Measurements from ENCODE around the gene RAPGEF6. TPM values are rescaled to one million over a fixed set of nuclear protein-coding genes. Genes with fewer than 3 reads are reported as not detected.

Gene RAPGEF6
- total RNA-seq, 1 experiment from 2014 or later = 9.7 TPM

DNA sequence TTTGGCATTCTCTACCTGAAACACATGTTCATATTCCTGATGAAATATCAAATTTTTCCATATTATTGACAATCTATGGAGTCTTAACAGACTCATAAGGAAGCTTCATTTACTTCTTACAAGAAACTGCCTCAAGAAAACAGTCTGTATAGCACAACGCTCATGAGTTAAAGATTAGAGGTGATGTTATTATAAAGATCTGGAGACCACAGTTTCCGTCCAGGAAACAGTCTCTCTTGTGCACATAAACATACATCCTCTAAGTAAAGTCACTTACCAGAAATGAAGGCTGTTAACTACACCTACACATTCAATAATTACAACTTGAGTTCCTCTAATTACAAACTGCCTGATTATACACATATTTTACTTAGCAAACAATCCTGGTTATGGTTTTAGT lies 86.9 kb downstream of the RAPGEF6 start:
- ATAC-seq = no peak
- H3K36me3 ChIP-seq (ENCODE audit: low read depth, low read length) = no peaks in the 10 kb centered on the region
- H4K20me1 ChIP-seq (ENCODE audit: low read length) = no peaks in the 10 kb centered on the region
- H3K9me3 ChIP-seq (ENCODE audit: low read length) = no peaks in the 10 kb centered on the region
- H3K27me3 ChIP-seq (ENCODE audit: low read length) = no peaks in the 10 kb centered on the region
- H3K9ac ChIP-seq (ENCODE audit: low read length) = no peak overlapping the region
- H3K4me3 ChIP-seq (ENCODE audit: low read length) = no peak overlapping the region
- no peaks in the 10 kb centered on the region for H3K79me2 ChIP-seq (ENCODE audit: low read length)
- H3K4me1 ChIP-seq (ENCODE audit: insufficient read depth, low read length) = no peaks in the 10 kb centered on the region
- no peak overlapping the region for H3K4me2 ChIP-seq (ENCODE audit: low read length)
- no peak overlapping the region for H2AFZ ChIP-seq (ENCODE audit: low read length)
- H3F3A ChIP-seq (ENCODE audit: low read length, unreplicated experiment) = no peaks in the 10 kb centered on the region
- CTCF ChIA-PET = no interaction called here
- no peak overlapping the region for H3K27ac ChIP-seq (ENCODE audit: low read length)
- no peak for DNase-seq
- H3K9me2 ChIP-seq (replicated peaks; ENCODE audit: low read length) = no peaks in the 10 kb centered on the region
- intact Hi-C loops (cut with micrococcal nuclease) = no loop called here
- no TSS peak for BruUV-seq (replicated peaks)
- TF ChIP-seq, protein P1, sequence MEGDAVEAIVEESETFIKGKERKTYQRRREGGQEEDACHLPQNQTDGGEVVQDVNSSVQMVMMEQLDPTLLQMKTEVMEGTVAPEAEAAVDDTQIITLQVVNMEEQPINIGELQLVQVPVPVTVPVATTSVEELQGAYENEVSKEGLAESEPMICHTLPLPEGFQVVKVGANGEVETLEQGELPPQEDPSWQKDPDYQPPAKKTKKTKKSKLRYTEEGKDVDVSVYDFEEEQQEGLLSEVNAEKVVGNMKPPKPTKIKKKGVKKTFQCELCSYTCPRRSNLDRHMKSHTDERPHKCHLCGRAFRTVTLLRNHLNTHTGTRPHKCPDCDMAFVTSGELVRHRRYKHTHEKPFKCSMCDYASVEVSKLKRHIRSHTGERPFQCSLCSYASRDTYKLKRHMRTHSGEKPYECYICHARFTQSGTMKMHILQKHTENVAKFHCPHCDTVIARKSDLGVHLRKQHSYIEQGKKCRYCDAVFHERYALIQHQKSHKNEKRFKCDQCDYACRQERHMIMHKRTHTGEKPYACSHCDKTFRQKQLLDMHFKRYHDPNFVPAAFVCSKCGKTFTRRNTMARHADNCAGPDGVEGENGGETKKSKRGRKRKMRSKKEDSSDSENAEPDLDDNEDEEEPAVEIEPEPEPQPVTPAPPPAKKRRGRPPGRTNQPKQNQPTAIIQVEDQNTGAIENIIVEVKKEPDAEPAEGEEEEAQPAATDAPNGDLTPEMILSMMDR (conservative IDR thresholded peaks at IDR 0.05; ENCODE audit: low read depth, low read length) = no peak
- TF ChIP-seq EZH2phosphoT487 (IDR thresholded peaks at IDR 0.05; ENCODE audit: borderline replicate concordance, low read length) (no peak), EZH2 (IDR thresholded peaks at IDR 0.05; ENCODE audit: low read length, unreplicated experiment) (no peak)
- POLR2A ChIA-PET (ENCODE audit: unreplicated experiment) = no interaction called here

DNA sequence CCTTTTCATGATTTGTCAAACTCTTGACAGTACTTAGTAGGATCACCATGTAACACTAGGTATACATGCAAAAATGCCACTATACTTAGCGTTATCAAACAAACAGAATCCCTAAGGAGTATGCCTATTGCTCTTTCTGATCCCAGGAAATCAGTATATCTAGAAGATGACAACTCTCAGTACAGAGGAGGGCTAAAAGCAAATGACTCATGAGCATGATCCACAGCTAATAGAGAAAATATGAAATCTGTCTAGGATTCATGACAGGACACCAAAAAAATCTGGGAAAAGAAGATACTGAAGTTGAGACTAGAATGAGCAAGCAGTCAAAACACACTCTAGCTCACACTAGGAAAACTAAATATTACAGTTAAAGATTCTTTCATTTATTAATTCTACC lies 89.2 kb downstream of the RAPGEF6 start:
- no peak overlapping the region for H3K9ac ChIP-seq (ENCODE audit: low read length)
- peaks cover 14% of the 10 kb centered on the region for H3K4me1 ChIP-seq (ENCODE audit: insufficient read depth, low read length)
- intact Hi-C loops (cut with micrococcal nuclease) = no loop called here
- no peak overlapping the region for H2AFZ ChIP-seq (ENCODE audit: low read length)
- no peaks in the 10 kb centered on the region for H3F3A ChIP-seq (ENCODE audit: low read length, unreplicated experiment)
- H3K4me2 ChIP-seq (ENCODE audit: low read length) = no peak overlapping the region
- H3K36me3 ChIP-seq (ENCODE audit: low read depth, low read length) = no peaks in the 10 kb centered on the region
- no peaks in the 10 kb centered on the region for H3K79me2 ChIP-seq (ENCODE audit: low read length)
- CTCF ChIA-PET = no interaction called here
- no TSS peak for BruUV-seq (replicated peaks)
- no peaks in the 10 kb centered on the region for H3K27me3 ChIP-seq (ENCODE audit: low read length)
- H3K27ac ChIP-seq (ENCODE audit: low read length) = no peak overlapping the region
- no peak for TF ChIP-seq EZH2phosphoT487 (IDR thresholded peaks at IDR 0.05; ENCODE audit: borderline replicate concordance, low read length)
- no peak for TF ChIP-seq EZH2 (IDR thresholded peaks at IDR 0.05; ENCODE audit: low read length, unreplicated experiment)
- TF ChIP-seq, protein P1 (conservative IDR thresholded peaks at IDR 0.05; ENCODE audit: low read depth, low read length) = no peak
- ATAC-seq (peak; percentile 40), DNase-seq (peak; percentile 21)
- POLR2A ChIA-PET (ENCODE audit: unreplicated experiment) = no interaction called here
- H3K4me3 ChIP-seq (ENCODE audit: low read length) = no peak overlapping the region
- H4K20me1 ChIP-seq (ENCODE audit: low read length) = no peaks in the 10 kb centered on the region
- no peaks in the 10 kb centered on the region for H3K9me2 ChIP-seq (replicated peaks; ENCODE audit: low read length)
- no peaks in the 10 kb centered on the region for H3K9me3 ChIP-seq (ENCODE audit: low read length)

DNA sequence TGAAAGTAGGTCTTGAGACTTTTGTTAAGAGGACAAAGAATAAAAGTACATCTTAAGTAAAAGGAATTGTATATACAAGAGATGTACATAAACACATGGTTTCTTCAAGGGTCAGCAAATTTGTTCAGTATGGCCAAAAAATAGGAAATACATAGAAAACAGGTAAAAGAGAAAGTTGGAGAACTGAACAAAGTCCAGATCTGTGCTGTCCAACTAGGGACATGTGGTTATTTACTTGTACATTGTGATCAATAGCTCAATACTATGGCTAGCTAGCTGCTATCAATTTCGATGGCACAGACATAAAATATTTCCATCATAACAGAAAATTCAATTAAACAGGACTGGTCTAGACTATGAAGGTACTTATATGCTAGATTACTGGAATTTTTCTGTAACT lies 92.3 kb downstream of the RAPGEF6 start:
- no peak overlapping the region for H3K27ac ChIP-seq (ENCODE audit: low read length)
- H3K79me2 ChIP-seq (ENCODE audit: low read length) = no peaks in the 10 kb centered on the region
- H3K9me2 ChIP-seq (replicated peaks; ENCODE audit: low read length) = no peaks in the 10 kb centered on the region
- no peaks in the 10 kb centered on the region for H3K36me3 ChIP-seq (ENCODE audit: low read depth, low read length)
- peaks cover 26% of the 10 kb centered on the region for H3K4me1 ChIP-seq (ENCODE audit: insufficient read depth, low read length)
- ATAC-seq (no peak), DNase-seq (no peak)
- H3F3A ChIP-seq (ENCODE audit: low read length, unreplicated experiment) = no peaks in the 10 kb centered on the region
- TF ChIP-seq EZH2 (IDR thresholded peaks at IDR 0.05; ENCODE audit: low read length, unreplicated experiment) = no peak
- TF ChIP-seq EZH2phosphoT487 (IDR thresholded peaks at IDR 0.05; ENCODE audit: borderline replicate concordance, low read length) = no peak
- TF ChIP-seq, protein P1 (conservative IDR thresholded peaks at IDR 0.05; ENCODE audit: low read depth, low read length) = no peak
- H3K4me2 ChIP-seq (ENCODE audit: low read length) = no peak overlapping the region
- POLR2A ChIA-PET (ENCODE audit: unreplicated experiment) = no interaction called here
- H3K27me3 ChIP-seq (ENCODE audit: low read length) = no peaks in the 10 kb centered on the region
- intact Hi-C loops (cut with micrococcal nuclease) = no loop called here
- no TSS peak for BruUV-seq (replicated peaks)
- H2AFZ ChIP-seq (ENCODE audit: low read length) = no peak overlapping the region
- no peak overlapping the region for H3K9ac ChIP-seq (ENCODE audit: low read length)
- CTCF ChIA-PET = no interaction called here
- no peaks in the 10 kb centered on the region for H4K20me1 ChIP-seq (ENCODE audit: low read length)
- no peak overlapping the region for H3K4me3 ChIP-seq (ENCODE audit: low read length)
- H3K9me3 ChIP-seq (ENCODE audit: low read length) = no peaks in the 10 kb centered on the region
